Muscle layer of colon (tissue), 2 donors: Measurements from ENCODE around the gene POU6F2.

Experiments used
- H3K27ac ChIP-seq: one replicate; pipeline ENCODE4 v1.7.0; 2013; ENCODE audit warnings: low read depth, mild to moderate bottlenecking, low read length, moderate library complexity
- H3K27me3 ChIP-seq, 2 donors: one replicate each; pipeline ENCODE4 v1.7.0; 2013; ENCODE audit warnings: low read length in 2 of 2, mild to moderate bottlenecking in 2 of 2; ENCODE audit not compliant: insufficient read depth in 2 of 2, control insufficient read depth in 1 of 2
- H3K36me3 ChIP-seq: one replicate; pipeline ENCODE4 v1.7.0; 2013; ENCODE audit warnings: mild to moderate bottlenecking, low read length; ENCODE audit not compliant: insufficient read depth
- H3K4me1 ChIP-seq: one replicate; pipeline ENCODE4 v1.7.0; 2013; ENCODE audit warnings: mild to moderate bottlenecking, low read length; ENCODE audit not compliant: insufficient read depth
- H3K4me3 ChIP-seq, 2 donors: one replicate each; pipeline ENCODE4 v1.7.0; 2013; ENCODE audit warnings: low read length in 2 of 2, low read depth in 1 of 2, mild to moderate bottlenecking in 1 of 2, moderate library complexity in 1 of 2
- H3K9ac ChIP-seq: one replicate; pipeline ENCODE4 v1.7.0; 2013; ENCODE audit warnings: low read length
- H3K9me3 ChIP-seq: one replicate; pipeline ENCODE4 v1.7.0; 2013; ENCODE audit warnings: mild to moderate bottlenecking, low read length
- donor health status: abdominal sarcoma.
- donor health status: Adenocarcinoma of cecum.

The POU6F2 gene

GRCh38 chr7:39221901-39222300 is 244.2 kb downstream of the POU6F2 start:
- Histone ChIP-seq H3K36me3 (no peaks in the 10 kb centered on the region), H3K27ac (no peak overlapping the region), H3K9ac (no peak overlapping the region), H3K9me3 (no peaks in the 10 kb centered on the region), H3K4me3 (no peak overlapping the region), H3K4me1 (no peaks in the 10 kb centered on the region), H3K27me3 (no peaks in the 10 kb centered on the region)

- Histone ChIP-seq H3K27me3 (no peaks in the 10 kb centered on the region), H3K9me3 (no peaks in the 10 kb centered on the region), H3K4me3 (no peak overlapping the region), H3K36me3 (no peaks in the 10 kb centered on the region), H3K9ac (no peak overlapping the region), H3K27ac (no peak overlapping the region), H3K4me1 (no peaks in the 10 kb centered on the region)
Observed at GRCh38 chr7:39228946-39229345, 251.2 kb downstream of the POU6F2 start.

GRCh38 chr7:39233851-39234529 is 256.3 kb downstream of the POU6F2 start:
- no peaks in the 10 kb centered on the region for H3K27me3 ChIP-seq
- no peaks in the 10 kb centered on the region for H3K36me3 ChIP-seq
- no peaks in the 10 kb centered on the region for H3K4me1 ChIP-seq
- H3K27ac ChIP-seq, result no peak overlapping the region
- no peak overlapping the region for H3K9ac ChIP-seq
- H3K9me3 ChIP-seq, result no peaks in the 10 kb centered on the region
- H3K4me3 ChIP-seq, result no peak overlapping the region

- Histone ChIP-seq H3K27ac (no peak overlapping the region), H3K27me3 (no peaks in the 10 kb centered on the region), H3K4me3 (no peak overlapping the region), H3K36me3 (no peaks in the 10 kb centered on the region), H3K9ac (no peak overlapping the region), H3K9me3 (no peaks in the 10 kb centered on the region), H3K4me1 (no peaks in the 10 kb centered on the region)
Observed at GRCh38 chr7:39238234-39238869, 260.6 kb downstream of the POU6F2 start.

- no peaks in the 10 kb centered on the region for H3K27me3 ChIP-seq
- H3K4me1 ChIP-seq, result no peaks in the 10 kb centered on the region
- no peaks in the 10 kb centered on the region for H3K36me3 ChIP-seq
- no peaks in the 10 kb centered on the region for H3K9me3 ChIP-seq
- H3K27ac ChIP-seq, result no peak overlapping the region
- no peak overlapping the region for H3K4me3 ChIP-seq
- no peak overlapping the region for H3K9ac ChIP-seq
Observed at GRCh38 chr7:39240864-39241263, 263.2 kb downstream of the POU6F2 start.

GRCh38 chr7:39247576-39247975 is 269.9 kb downstream of the POU6F2 start:
- no peaks in the 10 kb centered on the region for H3K4me1 ChIP-seq
- H3K27me3 ChIP-seq, result no peaks in the 10 kb centered on the region
- H3K27ac ChIP-seq, result no peak overlapping the region
- no peak overlapping the region for H3K9ac ChIP-seq
- no peaks in the 10 kb centered on the region for H3K36me3 ChIP-seq
- no peaks in the 10 kb centered on the region for H3K9me3 ChIP-seq
- H3K4me3 ChIP-seq, result no peak overlapping the region

GRCh38 chr7:39248041-39248691 is 270.5 kb downstream of the POU6F2 start:
- H3K9me3 ChIP-seq, result no peaks in the 10 kb centered on the region
- H3K36me3 ChIP-seq, result no peaks in the 10 kb centered on the region
- no peak overlapping the region for H3K27ac ChIP-seq
- H3K9ac ChIP-seq, result no peak overlapping the region
- no peaks in the 10 kb centered on the region for H3K27me3 ChIP-seq
- no peak overlapping the region for H3K4me3 ChIP-seq
- no peaks in the 10 kb centered on the region for H3K4me1 ChIP-seq

- H3K9me3 ChIP-seq, result no peaks in the 10 kb centered on the region
- H3K4me3 ChIP-seq, result no peak overlapping the region
- H3K36me3 ChIP-seq, result no peaks in the 10 kb centered on the region
- H3K4me1 ChIP-seq, result no peaks in the 10 kb centered on the region
- no peak overlapping the region for H3K27ac ChIP-seq
- no peaks in the 10 kb centered on the region for H3K27me3 ChIP-seq
- no peak overlapping the region for H3K9ac ChIP-seq
Observed at GRCh38 chr7:39248692-39249090, 271.0 kb downstream of the POU6F2 start.

- Histone ChIP-seq H3K27me3 (no peaks in the 10 kb centered on the region), H3K9ac (no peak overlapping the region), H3K4me1 (no peaks in the 10 kb centered on the region), H3K27ac (no peak overlapping the region), H3K9me3 (no peaks in the 10 kb centered on the region), H3K36me3 (no peaks in the 10 kb centered on the region), H3K4me3 (no peak overlapping the region)
Observed at GRCh38 chr7:39249635-39250152, 272.0 kb downstream of the POU6F2 start.

- Histone ChIP-seq H3K27me3 (no peaks in the 10 kb centered on the region), H3K4me3 (no peak overlapping the region), H3K9ac (no peak overlapping the region), H3K4me1 (no peaks in the 10 kb centered on the region), H3K36me3 (no peaks in the 10 kb centered on the region), H3K27ac (no peak overlapping the region), H3K9me3 (no peaks in the 10 kb centered on the region)
Observed at GRCh38 chr7:39252916-39253315, 275.2 kb downstream of the POU6F2 start.

GRCh38 chr7:39259391-39260003 is 281.8 kb downstream of the POU6F2 start:
- Histone ChIP-seq H3K4me1 (no peaks in the 10 kb centered on the region), H3K9ac (no peak overlapping the region), H3K4me3 (no peak overlapping the region), H3K9me3 (no peaks in the 10 kb centered on the region), H3K36me3 (no peaks in the 10 kb centered on the region), H3K27me3 (no peaks in the 10 kb centered on the region), H3K27ac (no peak overlapping the region)
